ENCODE data around the gene IDUA.

DNA sequence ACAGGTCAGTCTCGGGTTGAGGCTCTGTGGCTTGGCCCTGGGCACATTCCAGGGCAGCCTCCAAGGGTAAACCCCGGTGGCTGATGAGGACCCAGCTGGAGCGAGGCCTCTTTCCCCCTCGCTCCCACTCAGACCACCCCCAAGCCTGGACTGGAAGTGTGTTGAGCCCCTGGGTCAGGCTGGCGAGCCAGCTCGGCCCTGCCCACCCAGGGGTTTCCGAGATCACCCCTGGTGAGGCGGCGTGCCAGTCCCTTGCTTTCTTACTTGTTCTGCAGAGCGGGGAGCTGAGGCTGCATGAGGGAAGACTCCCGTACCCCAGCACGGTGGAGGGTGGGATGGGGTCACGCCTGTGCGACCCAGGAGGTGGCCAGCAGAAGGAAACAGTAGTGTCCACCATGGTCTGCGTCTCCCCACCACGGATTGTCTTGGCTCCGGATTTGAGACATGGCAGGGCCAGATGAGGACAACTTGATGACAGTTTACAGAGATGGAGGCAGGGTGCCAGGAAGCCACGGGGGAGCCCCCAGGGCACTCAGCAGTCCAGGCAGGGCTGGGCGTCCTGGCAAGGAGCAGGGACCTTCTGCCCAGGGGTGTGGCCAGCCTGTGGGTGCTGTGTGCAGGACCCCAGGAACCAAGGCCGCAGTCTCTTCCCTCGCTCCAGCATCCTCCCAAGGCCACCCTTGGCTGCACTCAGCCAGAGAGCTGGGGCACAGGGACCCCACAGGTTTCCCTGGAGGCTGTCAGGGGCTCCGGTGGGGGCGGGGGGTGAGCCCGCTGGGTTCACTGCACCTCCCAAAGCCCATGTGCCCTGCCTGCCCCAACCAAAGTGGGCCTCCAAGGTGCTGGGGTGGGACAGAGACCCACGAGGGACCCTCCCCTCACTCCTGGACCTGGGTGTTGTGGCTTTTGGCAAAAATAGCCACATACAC, 18.0 kb downstream of the IDUA start:
- TF ChIP-seq, protein P1, sequence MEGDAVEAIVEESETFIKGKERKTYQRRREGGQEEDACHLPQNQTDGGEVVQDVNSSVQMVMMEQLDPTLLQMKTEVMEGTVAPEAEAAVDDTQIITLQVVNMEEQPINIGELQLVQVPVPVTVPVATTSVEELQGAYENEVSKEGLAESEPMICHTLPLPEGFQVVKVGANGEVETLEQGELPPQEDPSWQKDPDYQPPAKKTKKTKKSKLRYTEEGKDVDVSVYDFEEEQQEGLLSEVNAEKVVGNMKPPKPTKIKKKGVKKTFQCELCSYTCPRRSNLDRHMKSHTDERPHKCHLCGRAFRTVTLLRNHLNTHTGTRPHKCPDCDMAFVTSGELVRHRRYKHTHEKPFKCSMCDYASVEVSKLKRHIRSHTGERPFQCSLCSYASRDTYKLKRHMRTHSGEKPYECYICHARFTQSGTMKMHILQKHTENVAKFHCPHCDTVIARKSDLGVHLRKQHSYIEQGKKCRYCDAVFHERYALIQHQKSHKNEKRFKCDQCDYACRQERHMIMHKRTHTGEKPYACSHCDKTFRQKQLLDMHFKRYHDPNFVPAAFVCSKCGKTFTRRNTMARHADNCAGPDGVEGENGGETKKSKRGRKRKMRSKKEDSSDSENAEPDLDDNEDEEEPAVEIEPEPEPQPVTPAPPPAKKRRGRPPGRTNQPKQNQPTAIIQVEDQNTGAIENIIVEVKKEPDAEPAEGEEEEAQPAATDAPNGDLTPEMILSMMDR (IDR thresholded peaks at IDR 0.05; ENCODE audit: low read depth, low read length), result no peak
- no peak for TF ChIP-seq EZH2phosphoT487 (IDR thresholded peaks at IDR 0.05; ENCODE audit: low read depth)

Data from OCI-LY3 (cell line).